Chondrocyte (in vitro differentiated cells): Measurements from ENCODE around the gene SMG7. TPM values are rescaled to one million over a fixed set of nuclear protein-coding genes. Genes with fewer than 3 reads are reported as not detected.

Experiments used
- DNase-seq: peaks from one replicate; pipeline ENCODE4 v3.0.0; 2021; ENCODE audit warnings: mixed read lengths, low spot score
- H3K27ac Mint-ChIP-seq: one replicate; pipeline ENCODE4 v1.8.0; 2021; ENCODE audit warnings: mild to moderate bottlenecking, moderate library complexity, mixed read lengths; ENCODE audit not compliant: unreplicated experiment
- H3K27me3 Mint-ChIP-seq: 2 replicates; pipeline ENCODE4 v1.8.0; 2021; ENCODE audit warnings: low read depth, mixed read lengths
- H3K36me3 Mint-ChIP-seq: 2 replicates; pipeline ENCODE4 v1.8.0; 2021; ENCODE audit warnings: low read depth, mixed read lengths
- H3K4me1 Mint-ChIP-seq: 2 replicates; pipeline ENCODE4 v1.8.0; 2021; ENCODE audit warnings: low read depth, mild to moderate bottlenecking, mixed read lengths
- H3K4me3 Mint-ChIP-seq: one replicate; pipeline ENCODE4 v1.8.0; 2021; ENCODE audit warnings: mild to moderate bottlenecking, moderate library complexity, mixed read lengths; ENCODE audit not compliant: unreplicated experiment
- H3K9me3 Mint-ChIP-seq: 2 replicates; pipeline ENCODE4 v1.8.0; 2021; ENCODE audit warnings: low read depth, mixed read lengths
- total RNA-seq: library from RNA; stranded (reverse); gene quantifications from 3 replicates; pipeline ENCODE4 v1.2.1, GENCODE V29; 2021
- TF ChIP-seq, protein P1 (sequence below): fragments of 200-600 bp; sonication (generic); IDR thresholded peaks from 2 replicates; pipeline ENCODE4 v1.5.0; 2021; ENCODE audit warnings: antibody characterized with exemption, mild to moderate bottlenecking, moderate library complexity

Gene SMG7
- total RNA-seq, 1 donor from 2014 or later, result 49.4 TPM

DNA sequence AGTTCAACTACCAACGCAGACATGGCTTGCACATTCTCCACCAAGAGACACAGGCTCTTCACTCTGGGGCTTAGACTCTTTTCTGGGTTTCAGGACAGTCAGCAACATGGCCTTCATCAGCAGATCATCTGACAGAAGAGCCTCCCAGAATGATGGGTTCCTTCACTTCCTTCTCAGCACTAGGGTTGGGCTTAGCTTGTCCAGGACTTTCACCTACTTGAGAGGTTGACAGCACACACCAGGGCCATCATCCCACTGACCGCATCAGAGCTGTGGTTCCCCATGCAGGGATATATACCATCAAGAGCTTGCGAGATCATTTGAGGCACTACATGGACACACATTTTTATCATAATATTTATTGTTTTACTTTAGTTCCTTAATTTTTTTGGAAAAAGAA lies 128.3 kb downstream of the SMG7 start:
- H3K9me3 Mint-ChIP-seq, result no peaks in the 10 kb centered on the region
- H3K36me3 Mint-ChIP-seq, result no peaks in the 10 kb centered on the region
- H3K27me3 Mint-ChIP-seq, result no peaks in the 10 kb centered on the region
- TF ChIP-seq, protein P1, sequence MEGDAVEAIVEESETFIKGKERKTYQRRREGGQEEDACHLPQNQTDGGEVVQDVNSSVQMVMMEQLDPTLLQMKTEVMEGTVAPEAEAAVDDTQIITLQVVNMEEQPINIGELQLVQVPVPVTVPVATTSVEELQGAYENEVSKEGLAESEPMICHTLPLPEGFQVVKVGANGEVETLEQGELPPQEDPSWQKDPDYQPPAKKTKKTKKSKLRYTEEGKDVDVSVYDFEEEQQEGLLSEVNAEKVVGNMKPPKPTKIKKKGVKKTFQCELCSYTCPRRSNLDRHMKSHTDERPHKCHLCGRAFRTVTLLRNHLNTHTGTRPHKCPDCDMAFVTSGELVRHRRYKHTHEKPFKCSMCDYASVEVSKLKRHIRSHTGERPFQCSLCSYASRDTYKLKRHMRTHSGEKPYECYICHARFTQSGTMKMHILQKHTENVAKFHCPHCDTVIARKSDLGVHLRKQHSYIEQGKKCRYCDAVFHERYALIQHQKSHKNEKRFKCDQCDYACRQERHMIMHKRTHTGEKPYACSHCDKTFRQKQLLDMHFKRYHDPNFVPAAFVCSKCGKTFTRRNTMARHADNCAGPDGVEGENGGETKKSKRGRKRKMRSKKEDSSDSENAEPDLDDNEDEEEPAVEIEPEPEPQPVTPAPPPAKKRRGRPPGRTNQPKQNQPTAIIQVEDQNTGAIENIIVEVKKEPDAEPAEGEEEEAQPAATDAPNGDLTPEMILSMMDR, result no peak
- no peak for DNase-seq
- H3K4me3 Mint-ChIP-seq, result no peak overlapping the region
- H3K4me1 Mint-ChIP-seq, result peaks cover 39% of the 10 kb centered on the region
- no peak overlapping the region for H3K27ac Mint-ChIP-seq

DNA sequence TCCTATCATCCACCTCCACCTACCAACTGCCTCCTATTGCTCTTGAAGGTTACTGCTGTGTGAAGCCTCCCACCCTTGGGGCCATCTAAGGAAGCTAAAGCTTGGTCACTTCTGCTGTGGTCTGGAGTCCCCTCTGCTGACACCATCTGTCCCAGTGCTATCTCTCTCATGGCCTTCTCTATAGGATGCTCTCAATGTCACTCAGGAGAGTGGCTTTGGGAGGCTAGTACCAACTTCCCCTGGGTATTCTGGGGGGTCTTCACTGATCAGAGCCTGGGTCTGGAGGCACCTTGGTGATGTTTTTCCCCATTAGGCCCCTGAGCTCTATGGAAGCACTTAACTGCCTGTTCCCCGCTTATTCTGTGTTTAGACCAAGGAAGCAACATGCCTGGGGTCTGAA lies 130.2 kb downstream of the SMG7 start:
- H3K9me3 Mint-ChIP-seq, result no peaks in the 10 kb centered on the region
- H3K36me3 Mint-ChIP-seq, result no peaks in the 10 kb centered on the region
- no peak overlapping the region for H3K27ac Mint-ChIP-seq
- no peak for DNase-seq
- peaks cover 46% of the 10 kb centered on the region for H3K4me1 Mint-ChIP-seq
- TF ChIP-seq, protein P1, result no peak
- no peaks in the 10 kb centered on the region for H3K27me3 Mint-ChIP-seq
- H3K4me3 Mint-ChIP-seq, result no peak overlapping the region

Other genes starting within 250 kb of the SMG7 start
- 3.0 to 5.5 TPM (median 4.9 TPM) in 3 replicates for gene NMNAT2, start 54.1 kb upstream of the SMG7 start, total RNA-seq
- 1.2 to 3.2 TPM (median 2.7 TPM) in 3 replicates for gene NCF2, start 118.0 kb downstream of the SMG7 start, total RNA-seq
- 144 to 193 TPM (median 192 TPM) in 3 replicates for gene ARPC5, start 163.3 kb downstream of the SMG7 start, total RNA-seq
- gene APOBEC4, start 180.8 kb downstream of the SMG7 start, total RNA-seq, result not detected in 3 replicates